NOMO-1 (cell line): Measurements from ENCODE around the gene BOC.

ENCODE experiments used
- DNase-seq, 2 experiments: peaks; one replicate each; lab custom pipeline; 2025; ENCODE audit not compliant: unreplicated experiment in 2 of 2; lab: John Stamatoyannopoulos, UW

Gene BOC

DNA sequence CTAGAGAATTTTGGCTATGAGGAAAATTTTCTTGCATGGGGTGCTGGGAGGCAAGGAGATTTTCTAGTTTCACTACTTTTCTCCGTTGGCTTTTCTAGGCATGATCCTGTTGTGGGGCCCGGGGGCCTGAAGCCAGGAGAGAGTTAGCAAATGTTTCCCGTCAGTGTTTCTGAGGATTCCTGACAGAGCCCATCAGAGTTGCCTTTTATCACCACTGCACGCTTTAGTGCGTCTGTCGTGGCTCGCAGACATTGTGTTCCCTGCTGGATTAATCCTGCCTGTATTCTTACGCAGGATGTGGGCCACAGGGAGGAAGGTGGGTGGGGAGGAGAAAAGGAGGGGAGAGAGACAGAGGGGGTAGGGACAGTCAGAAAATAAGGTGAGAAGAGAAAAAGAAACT lies 18.1 kb upstream of the BOC start:
- DNase-seq: no peak

- DNase-seq: no peak
Measured at GRCh38 chr3:113193719-113194118, 17.6 kb upstream of the BOC start.

DNA sequence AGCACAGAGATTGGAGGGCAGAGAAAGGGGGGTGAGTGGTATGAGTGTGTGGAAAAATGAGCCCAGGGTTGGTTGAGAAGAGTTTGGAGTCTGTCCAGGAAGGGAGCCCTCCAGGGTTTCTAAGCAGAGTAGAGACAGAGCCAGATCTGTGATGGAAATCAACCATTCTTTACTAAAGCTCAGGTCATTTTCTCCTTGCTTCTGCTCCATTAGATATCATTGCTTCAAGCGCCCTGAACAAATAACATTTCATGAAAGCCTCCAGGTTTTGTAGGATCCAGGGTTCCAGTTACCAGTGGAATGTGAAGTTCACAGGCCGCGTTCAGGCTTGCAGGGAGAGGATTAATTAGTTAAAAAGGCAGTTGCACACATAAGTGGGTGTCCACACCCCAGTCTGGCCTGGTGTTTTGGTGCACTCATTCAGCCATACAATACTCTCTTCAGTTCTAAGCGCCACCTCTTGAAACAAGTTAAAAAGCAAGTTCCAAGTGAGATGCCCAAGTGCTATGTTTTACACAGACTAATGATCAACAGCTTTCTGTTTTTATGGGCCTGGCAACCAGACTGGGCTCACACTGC lies 16.4 kb upstream of the BOC start:
- DNase-seq: no peak

DNA sequence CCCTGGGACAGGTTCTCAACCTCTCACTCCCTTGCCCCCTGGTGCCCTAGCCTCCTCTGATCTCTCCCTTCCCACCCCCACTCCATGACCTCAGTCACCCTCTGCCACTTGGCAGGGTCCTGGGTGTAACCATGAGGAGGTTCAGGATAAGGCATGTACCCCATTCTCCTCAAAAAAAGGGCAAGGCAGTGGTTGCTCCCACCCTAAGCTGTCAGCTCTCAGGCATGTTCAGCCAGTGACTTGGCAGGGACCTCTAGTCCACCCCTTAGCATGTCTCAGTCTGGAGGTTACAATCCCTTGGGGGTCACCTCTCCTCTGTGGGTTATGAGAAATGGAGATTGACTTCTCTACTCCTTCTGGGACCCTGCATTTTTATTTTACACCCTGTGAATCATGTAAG lies 11.0 kb upstream of the BOC start:
- DNase-seq: no peak

DNA sequence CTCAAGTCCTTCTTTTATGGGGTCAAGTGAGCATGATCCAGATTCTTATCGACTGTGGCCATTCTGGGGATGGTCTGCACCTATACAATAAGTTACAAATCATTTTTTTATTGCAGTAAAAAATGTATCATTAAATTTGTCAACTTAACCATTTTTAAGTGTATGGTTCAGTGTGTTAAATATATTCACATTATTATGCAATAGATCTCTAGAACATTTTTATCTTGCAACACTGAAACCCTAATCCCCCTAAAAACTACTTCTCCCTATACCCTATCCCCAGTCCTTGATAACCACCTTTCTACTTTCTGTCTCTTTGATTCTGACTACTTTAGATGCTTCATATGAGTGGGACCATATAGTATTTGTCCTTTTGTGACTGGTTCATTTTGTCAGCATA lies 10.4 kb upstream of the BOC start:
- DNase-seq: no peak

GRCh38 chr3:113204371-113204770 lies 7.0 kb upstream of the BOC start:
- no peak for DNase-seq

DNA sequence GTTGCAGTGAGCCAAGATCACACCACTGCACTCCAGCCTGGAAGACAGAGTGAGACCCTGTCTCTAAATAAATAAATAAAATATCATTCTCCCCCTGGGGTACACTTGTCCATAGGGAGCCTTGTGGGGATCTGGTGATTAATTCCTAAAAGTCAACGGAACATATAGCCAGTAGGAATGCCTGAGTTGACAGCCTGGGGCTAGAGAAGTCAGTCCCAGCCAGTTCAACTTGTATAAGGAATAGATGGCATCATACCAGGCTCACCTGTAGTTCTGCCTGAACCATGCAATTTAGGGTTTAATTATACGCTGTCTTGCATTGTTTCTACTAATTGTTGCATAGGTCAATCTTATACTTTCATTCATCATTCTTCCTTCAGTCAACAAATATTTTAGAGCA lies 5.9 kb upstream of the BOC start:
- no peak for DNase-seq

DNA sequence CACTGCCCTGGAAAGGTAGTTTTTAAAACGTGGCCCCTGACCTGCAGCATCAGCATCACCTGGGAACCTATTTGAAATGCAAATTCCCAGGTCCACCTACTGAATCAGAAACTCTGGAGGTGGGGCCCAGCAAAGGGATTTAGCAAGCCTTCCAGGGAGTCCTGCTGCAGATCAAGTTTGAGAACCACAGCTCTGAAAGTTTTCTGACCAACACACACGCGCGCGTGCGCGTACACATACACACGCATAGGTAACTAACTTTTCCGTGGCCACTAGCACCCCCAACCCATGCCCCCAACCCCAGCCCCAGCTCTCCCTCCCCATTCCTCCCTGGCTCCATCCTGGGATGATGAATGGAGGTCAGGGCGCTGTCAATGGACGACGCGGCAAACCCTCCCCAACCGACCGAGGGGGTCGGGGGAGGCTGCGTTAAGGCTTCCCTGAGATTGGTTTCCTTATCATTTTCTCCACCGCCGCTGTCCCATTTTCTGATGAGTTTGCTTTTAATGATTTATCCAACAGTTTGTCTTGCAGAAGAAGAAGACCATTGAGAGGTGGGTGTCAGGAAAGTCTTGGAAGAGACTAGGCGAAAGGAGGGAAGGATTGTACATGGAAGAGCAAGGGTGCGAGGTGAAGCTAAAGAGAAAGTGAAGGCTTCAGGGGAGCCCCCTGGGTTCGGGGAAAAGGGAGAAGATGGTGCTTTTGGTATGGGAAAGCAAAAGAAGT lies 590 bp upstream of the BOC start:
- no peak for DNase-seq

DNA sequence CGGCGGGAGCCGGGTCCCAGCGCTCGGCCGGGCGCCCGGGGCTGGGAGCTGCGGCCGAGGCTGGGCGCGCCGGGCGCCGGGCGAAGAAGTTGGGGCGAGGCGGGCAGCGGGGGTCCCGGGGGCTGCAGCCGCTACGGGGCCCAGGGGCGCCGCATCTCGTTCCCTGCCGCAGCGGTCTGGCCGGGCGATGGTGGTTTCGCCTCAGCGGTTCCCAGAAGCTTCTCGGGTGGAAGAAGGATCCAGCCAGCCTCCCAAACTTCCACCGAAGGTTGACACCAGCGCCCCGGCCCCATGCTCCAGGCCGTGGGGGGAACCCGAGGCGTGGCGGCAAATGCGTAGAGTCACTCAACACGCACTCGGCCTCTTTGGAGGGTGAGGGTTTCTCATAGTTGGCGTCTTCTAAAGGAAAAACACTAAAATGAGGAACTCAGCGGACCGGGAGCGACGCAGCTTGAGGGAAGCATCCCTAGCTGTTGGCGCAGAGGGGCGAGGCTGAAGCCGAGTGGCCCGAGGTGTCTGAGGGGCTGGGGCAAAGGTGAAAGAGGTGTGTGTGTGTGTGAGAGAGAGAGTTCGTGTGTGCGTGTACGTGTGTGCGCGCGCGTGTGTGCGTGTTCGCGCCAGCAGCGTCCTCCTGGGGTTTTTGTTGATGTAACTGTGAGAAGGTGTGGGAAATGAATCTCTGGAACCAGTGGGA lies 940 bp downstream of the BOC start:
- DNase-seq: peak; percentile 11 to 31

- no peak for DNase-seq
Measured at GRCh38 chr3:113212844-113213375, 1.6 kb downstream of the BOC start.

DNA sequence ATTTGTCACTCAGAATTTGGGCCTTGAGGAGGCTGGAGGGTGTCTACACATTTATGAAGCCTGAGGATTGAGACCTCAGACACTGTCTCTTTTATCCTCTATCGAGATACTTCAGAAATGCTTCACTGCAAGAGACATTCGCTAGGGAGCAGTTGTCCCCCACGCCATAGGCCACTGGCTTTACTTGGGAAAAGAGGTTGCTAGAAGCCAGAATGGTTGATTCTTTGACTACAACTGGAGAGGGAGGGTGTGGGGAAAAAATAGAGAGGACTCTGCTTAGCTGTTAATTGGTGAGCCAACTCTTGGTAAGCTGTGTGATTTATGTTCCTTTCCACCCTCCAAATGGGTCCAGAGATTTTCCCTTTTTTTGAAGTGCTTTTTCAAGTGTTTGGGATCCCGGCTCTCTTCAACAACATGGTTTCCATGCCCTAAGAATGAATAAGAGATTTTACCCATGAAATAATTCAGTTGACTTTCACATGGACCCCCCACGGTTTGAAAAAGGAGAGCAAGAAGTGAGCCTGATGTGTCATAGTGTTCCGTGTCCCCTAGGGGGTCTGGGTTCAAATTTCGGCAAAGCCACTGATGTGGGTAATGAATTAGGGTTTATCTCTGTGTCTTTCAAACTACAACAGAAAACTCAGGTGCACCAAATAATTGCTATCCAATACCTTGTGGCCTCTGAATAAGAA lies 2.7 kb downstream of the BOC start:
- DNase-seq: no peak

DNA sequence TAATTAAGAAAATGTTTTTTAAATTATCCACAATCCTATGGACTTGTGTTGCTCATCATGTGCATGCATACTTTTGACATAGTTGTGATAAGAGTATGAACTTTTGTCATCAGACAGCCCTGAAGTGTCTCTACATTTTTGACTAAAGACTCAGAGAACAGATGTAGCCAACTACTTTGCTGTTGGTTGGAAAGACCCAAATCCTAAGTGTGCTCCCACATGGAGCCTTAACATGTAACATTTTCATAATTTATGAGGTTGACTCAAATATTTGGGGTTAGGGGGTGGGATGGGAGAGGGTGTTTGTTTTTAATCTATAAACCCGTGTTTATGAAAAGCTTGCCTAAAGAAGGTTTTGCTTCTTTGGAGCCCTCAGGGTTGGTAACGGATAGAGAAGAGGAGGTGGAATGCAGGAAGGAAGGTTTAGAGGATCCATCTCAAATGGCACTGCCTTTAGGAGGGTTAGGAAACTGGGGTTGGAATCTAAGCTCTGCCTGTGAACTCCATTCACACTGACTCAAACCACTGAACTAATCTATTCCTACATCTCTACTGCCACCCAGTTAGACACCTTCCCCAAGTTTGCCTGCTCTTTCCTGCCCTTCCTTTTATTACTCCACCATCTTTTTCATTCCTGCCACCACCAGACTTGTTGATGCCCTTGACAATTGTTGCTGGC lies 3.7 kb downstream of the BOC start:
- no peak for DNase-seq

DNA sequence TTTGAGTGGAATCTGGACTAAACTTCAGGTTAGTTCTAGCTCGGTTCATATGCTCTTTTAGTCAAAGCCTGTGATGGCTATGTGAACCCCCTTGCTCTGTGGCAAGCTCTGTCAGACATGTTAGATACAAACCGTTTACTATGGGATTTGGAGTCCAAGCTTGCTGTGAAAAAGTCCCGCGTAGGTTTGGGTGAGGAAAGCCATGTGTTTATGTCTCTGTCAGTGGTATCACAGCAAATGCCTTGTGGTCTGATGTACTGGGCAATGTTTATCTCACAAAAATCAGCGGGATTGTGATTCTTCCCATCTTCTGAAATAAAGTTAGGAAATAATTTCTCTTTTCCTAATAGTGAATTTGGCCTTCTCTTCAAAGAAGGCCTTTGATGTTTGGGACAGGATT lies 5.0 kb downstream of the BOC start:
- DNase-seq: no peak

GRCh38 chr3:113218011-113218680 lies 6.8 kb downstream of the BOC start:
- DNase-seq: no peak

- DNase-seq: no peak
Measured at GRCh38 chr3:113218681-113219045, 7.3 kb downstream of the BOC start.

GRCh38 chr3:113219605-113220300 lies 8.4 kb downstream of the BOC start:
- DNase-seq: no peak

GRCh38 chr3:113220721-113221120 lies 9.4 kb downstream of the BOC start:
- DNase-seq: no peak

- DNase-seq: no peak
Measured at GRCh38 chr3:113221721-113222257, 10.4 kb downstream of the BOC start.

DNA sequence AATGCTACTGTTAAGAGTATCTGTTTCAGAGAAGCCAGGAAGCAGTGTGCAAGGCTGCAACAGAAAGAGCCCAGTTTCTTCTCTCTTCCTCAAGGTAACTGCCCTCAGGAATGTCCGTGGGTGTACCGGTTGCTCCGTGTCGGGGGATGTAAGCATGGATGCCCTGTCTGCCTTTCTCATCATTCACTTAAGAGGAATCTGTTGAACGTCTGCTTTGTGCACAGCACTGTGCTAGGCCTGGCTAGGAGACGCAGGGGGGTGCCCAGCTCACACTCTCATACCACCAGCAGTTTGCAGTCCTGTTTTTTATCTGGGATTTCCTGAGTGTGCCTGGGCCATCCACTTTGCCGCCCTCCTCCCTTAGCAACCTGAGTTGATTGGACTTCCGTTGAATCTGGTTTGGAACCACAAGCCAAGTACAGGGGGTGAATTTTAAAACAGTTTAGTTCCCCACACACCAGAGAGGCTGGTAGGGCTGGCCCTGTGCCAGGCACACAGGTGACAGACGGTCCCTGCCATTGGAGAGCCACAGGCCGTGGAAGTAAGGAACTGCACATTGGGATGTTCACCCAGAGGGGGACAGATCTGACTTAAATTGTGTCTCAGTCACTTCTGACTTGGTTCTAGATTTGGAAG lies 11.2 kb downstream of the BOC start:
- DNase-seq: no peak
